Limb (tissue), 2 donors: ENCODE measurements around the gene RFC5.
"Not testable (repeated sequence)": the region's sequence is repeated elsewhere in the genome, so short reads cannot be mapped to it uniquely, and the experiment has no call there.

ENCODE experiments used
- DNase-seq, 2 donors: peaks; one replicate each; pipeline ENCODE4 v3.0.0-alpha.2; 2016; ENCODE audit errors: extremely low spot score in 2 of 2

The RFC5 gene

GRCh38 chr12:118015306-118015705 lies 1.2 kb upstream of the RFC5 start:
- DNase-seq = no peak

GRCh38 chr12:118015944-118016343 lies 559 bp upstream of the RFC5 start:
- DNase-seq = no peak

GRCh38 chr12:118017926-118018325 lies 1.4 kb downstream of the RFC5 start:
- DNase-seq = no peak

- DNase-seq = no peak
Measured at GRCh38 chr12:118020036-118020435, 3.5 kb downstream of the RFC5 start.

GRCh38 chr12:118022097-118022727 lies 5.7 kb downstream of the RFC5 start:
- DNase-seq = not testable (repeated sequence)

GRCh38 chr12:118022728-118023109 lies 6.2 kb downstream of the RFC5 start:
- DNase-seq = no peak

GRCh38 chr12:118023301-118023860 lies 6.9 kb downstream of the RFC5 start:
- DNase-seq = no peak

- DNase-seq = no peak
Measured at GRCh38 chr12:118025168-118025567, 8.7 kb downstream of the RFC5 start.

GRCh38 chr12:118029166-118029565 lies 12.7 kb downstream of the RFC5 start:
- no peak for DNase-seq

GRCh38 chr12:118032188-118032587 lies 15.7 kb downstream of the RFC5 start:
- no peak for DNase-seq

GRCh38 chr12:118033323-118033722 lies 16.8 kb downstream of the RFC5 start:
- DNase-seq = no peak

- no peak for DNase-seq
Measured at GRCh38 chr12:118033902-118034301, 17.4 kb downstream of the RFC5 start.

GRCh38 chr12:118034429-118035189 lies 18.1 kb downstream of the RFC5 start:
- DNase-seq = no peak

GRCh38 chr12:118035190-118036041 lies 18.9 kb downstream of the RFC5 start:
- no peak for DNase-seq

- DNase-seq = no peak
Measured at GRCh38 chr12:118036672-118037411, 20.3 kb downstream of the RFC5 start.

GRCh38 chr12:118038137-118038536 lies 21.6 kb downstream of the RFC5 start:
- DNase-seq = no peak

GRCh38 chr12:118042091-118042490 lies 25.6 kb downstream of the RFC5 start:
- DNase-seq = no peak

- DNase-seq = no peak
Measured at GRCh38 chr12:118044075-118044474, 27.6 kb downstream of the RFC5 start.

GRCh38 chr12:118044577-118044976 lies 28.1 kb downstream of the RFC5 start:
- DNase-seq = no peak

- no peak for DNase-seq
Measured at GRCh38 chr12:118046430-118046829, 29.9 kb downstream of the RFC5 start.
